ENCODE results near the gene ADAMTS13. TPM values are rescaled to one million over a fixed set of nuclear protein-coding genes. Genes with fewer than 3 reads are reported as not detected.
"Not testable (repeated sequence)": the region's sequence is repeated elsewhere in the genome, so short reads cannot be mapped to it uniquely, and the experiment has no call there.

Gene ADAMTS13
- total and polyA plus RNA-seq, 2 donors = 1.8 to 3.7 TPM

- Histone ChIP-seq H3K27ac (ENCODE audit: low read depth) (no peak overlapping the region), H3K4me1 (ENCODE audit: insufficient read depth) (no peaks in the 10 kb centered on the region), H3K36me3 (ENCODE audit: insufficient read depth) (no peaks in the 10 kb centered on the region), H3K4me3 (ENCODE audit: low read depth, low read length) (no peak overlapping the region)
- no peak for DNase-seq (ENCODE audit: extremely low spot score)
- 82% methylated on average over 17 of the region's 17 CpGs for WGBS
Observed at GRCh38 chr9:133384736-133385321, 37.3 kb upstream of the ADAMTS13 start.

GRCh38 chr9:133385452-133385851 is 36.7 kb upstream of the ADAMTS13 start:
- no peak overlapping the region for H3K4me3 ChIP-seq (ENCODE audit: low read depth, low read length)
- no peaks in the 10 kb centered on the region for H3K4me1 ChIP-seq (ENCODE audit: insufficient read depth)
- WGBS = 87% methylated on average over 14 of the region's 14 CpGs
- no peak overlapping the region for H3K27ac ChIP-seq (ENCODE audit: low read depth)
- H3K36me3 ChIP-seq (ENCODE audit: insufficient read depth) = no peaks in the 10 kb centered on the region
- DNase-seq (ENCODE audit: extremely low spot score) = no peak

- Histone ChIP-seq H3K27ac (ENCODE audit: low read depth) (no peak overlapping the region), H3K36me3 (ENCODE audit: insufficient read depth) (no peaks in the 10 kb centered on the region), H3K4me3 (ENCODE audit: low read depth, low read length) (no peak overlapping the region), H3K4me1 (ENCODE audit: insufficient read depth) (no peaks in the 10 kb centered on the region)
- DNase-seq (ENCODE audit: extremely low spot score) = no peak
- WGBS = 73% methylated on average over 13 of the region's 13 CpGs
Observed at GRCh38 chr9:133386338-133386737, 35.8 kb upstream of the ADAMTS13 start.

- no peak for DNase-seq (ENCODE audit: extremely low spot score)
- no peaks in the 10 kb centered on the region for H3K36me3 ChIP-seq (ENCODE audit: insufficient read depth)
- H3K27ac ChIP-seq (ENCODE audit: low read depth) = no peak overlapping the region
- 75% methylated on average over 9 of the region's 9 CpGs for whole genome bisulfite sequencing
- H3K4me3 ChIP-seq (ENCODE audit: low read depth, low read length) = no peak overlapping the region
- no peaks in the 10 kb centered on the region for H3K4me1 ChIP-seq (ENCODE audit: insufficient read depth)
Observed at GRCh38 chr9:133387680-133388079, 34.5 kb upstream of the ADAMTS13 start.

GRCh38 chr9:133389025-133389557 is 33.1 kb upstream of the ADAMTS13 start:
- Histone ChIP-seq H3K4me1 (ENCODE audit: insufficient read depth) (no peaks in the 10 kb centered on the region), H3K27ac (ENCODE audit: low read depth) (no peak overlapping the region), H3K4me3 (ENCODE audit: low read depth, low read length) (no peak overlapping the region), H3K36me3 (ENCODE audit: insufficient read depth) (no peaks in the 10 kb centered on the region)
- DNase-seq (ENCODE audit: extremely low spot score) = no peak
- 95% methylated on average over 12 of the region's 12 CpGs for WGBS

GRCh38 chr9:133389562-133389961 is 32.6 kb upstream of the ADAMTS13 start:
- Histone ChIP-seq H3K4me1 (ENCODE audit: insufficient read depth) (no peaks in the 10 kb centered on the region), H3K27ac (ENCODE audit: low read depth) (no peak overlapping the region), H3K36me3 (ENCODE audit: insufficient read depth) (no peaks in the 10 kb centered on the region), H3K4me3 (ENCODE audit: low read depth, low read length) (no peak overlapping the region)
- 85% methylated on average over 13 of the region's 13 CpGs for WGBS
- no peak for DNase-seq (ENCODE audit: extremely low spot score)

GRCh38 chr9:133390713-133391112 is 31.5 kb upstream of the ADAMTS13 start:
- WGBS = 82% methylated on average over 7 of the region's 7 CpGs
- H3K36me3 ChIP-seq (ENCODE audit: insufficient read depth) = no peaks in the 10 kb centered on the region
- no peak overlapping the region for H3K4me3 ChIP-seq (ENCODE audit: low read depth, low read length)
- H3K27ac ChIP-seq (ENCODE audit: low read depth) = no peak overlapping the region
- no peaks in the 10 kb centered on the region for H3K4me1 ChIP-seq (ENCODE audit: insufficient read depth)
- no peak for DNase-seq (ENCODE audit: extremely low spot score)

GRCh38 chr9:133391449-133391848 is 30.7 kb upstream of the ADAMTS13 start:
- not testable (repeated sequence) for H3K4me1 ChIP-seq (ENCODE audit: insufficient read depth); H3K36me3 ChIP-seq (ENCODE audit: insufficient read depth); H3K27ac ChIP-seq (ENCODE audit: low read depth); DNase-seq (ENCODE audit: extremely low spot score); H3K4me3 ChIP-seq (ENCODE audit: low read depth, low read length)
- WGBS = 48% methylated on average over 2 of the region's 4 CpGs

GRCh38 chr9:133392308-133392707 is 29.9 kb upstream of the ADAMTS13 start:
- WGBS = 96% methylated on average over 3 of the region's 3 CpGs
- H3K4me1 ChIP-seq (ENCODE audit: insufficient read depth); DNase-seq (ENCODE audit: extremely low spot score); H3K27ac ChIP-seq (ENCODE audit: low read depth); H3K36me3 ChIP-seq (ENCODE audit: insufficient read depth); H3K4me3 ChIP-seq (ENCODE audit: low read depth, low read length): not testable (repeated sequence)

- Histone ChIP-seq H3K27ac (ENCODE audit: low read depth) (no peak overlapping the region), H3K4me3 (ENCODE audit: low read depth, low read length) (no peak overlapping the region), H3K4me1 (ENCODE audit: insufficient read depth) (no peaks in the 10 kb centered on the region), H3K36me3 (ENCODE audit: insufficient read depth) (no peaks in the 10 kb centered on the region)
- 87% methylated on average over 3 of the region's 3 CpGs for WGBS
- DNase-seq (ENCODE audit: extremely low spot score) = no peak
Observed at GRCh38 chr9:133393399-133393798, 28.8 kb upstream of the ADAMTS13 start.

GRCh38 chr9:133394687-133395271 is 27.4 kb upstream of the ADAMTS13 start:
- Histone ChIP-seq H3K4me3 (ENCODE audit: low read depth, low read length) (no peak overlapping the region), H3K27ac (ENCODE audit: low read depth) (no peak overlapping the region), H3K4me1 (ENCODE audit: insufficient read depth) (no peaks in the 10 kb centered on the region), H3K36me3 (ENCODE audit: insufficient read depth) (no peaks in the 10 kb centered on the region)
- DNase-seq (ENCODE audit: extremely low spot score) = no peak
- WGBS = 41% methylated on average over 8 of the region's 8 CpGs

- WGBS = 25% methylated on average over 14 of the region's 14 CpGs
- peaks cover 2% of the 10 kb centered on the region for H3K36me3 ChIP-seq (ENCODE audit: insufficient read depth)
- H3K4me1 ChIP-seq (ENCODE audit: insufficient read depth) = no peaks in the 10 kb centered on the region
- no peak for DNase-seq (ENCODE audit: extremely low spot score)
- no peak overlapping the region for H3K4me3 ChIP-seq (ENCODE audit: low read depth, low read length)
- H3K27ac ChIP-seq (ENCODE audit: low read depth) = no peak overlapping the region
Observed at GRCh38 chr9:133396952-133397351, 25.2 kb upstream of the ADAMTS13 start.

GRCh38 chr9:133397370-133397769 is 24.8 kb upstream of the ADAMTS13 start:
- peaks cover 2% of the 10 kb centered on the region for H3K36me3 ChIP-seq (ENCODE audit: insufficient read depth)

GRCh38 chr9:133397895-133398294 is 24.3 kb upstream of the ADAMTS13 start:
- DNase-seq (ENCODE audit: extremely low spot score) = no peak
- Histone ChIP-seq H3K4me1 (ENCODE audit: insufficient read depth) (no peaks in the 10 kb centered on the region), H3K4me3 (ENCODE audit: low read depth, low read length) (no peak overlapping the region), H3K36me3 (ENCODE audit: insufficient read depth) (peaks cover 2% of the 10 kb centered on the region), H3K27ac (ENCODE audit: low read depth) (no peak overlapping the region)
- 57% methylated on average over 9 of the region's 9 CpGs for WGBS

More at GRCh38 chr9:133397370-133397769, 24.8 kb upstream of the ADAMTS13 start:
- no peaks in the 10 kb centered on the region for H3K4me1 ChIP-seq (ENCODE audit: insufficient read depth)
- no peak for DNase-seq (ENCODE audit: extremely low spot score)
- no peak overlapping the region for H3K4me3 ChIP-seq (ENCODE audit: low read depth, low read length)
- 77% methylated on average over 6 of the region's 6 CpGs for WGBS
- H3K27ac ChIP-seq (ENCODE audit: low read depth) = no peak overlapping the region
